ENCODE data around the gene PTPRT.

- TF ChIP-seq POLR2A (IDR thresholded peaks at IDR 0.05) (no peak), CTCF (IDR thresholded peaks at IDR 0.05) (no peak), EP300 (IDR thresholded peaks at IDR 0.05) (no peak)
Measured at GRCh38 chr20:42565235-42565995, 624.3 kb downstream of the PTPRT start.
